ENCODE measurements around the gene ADGB.

DNA sequence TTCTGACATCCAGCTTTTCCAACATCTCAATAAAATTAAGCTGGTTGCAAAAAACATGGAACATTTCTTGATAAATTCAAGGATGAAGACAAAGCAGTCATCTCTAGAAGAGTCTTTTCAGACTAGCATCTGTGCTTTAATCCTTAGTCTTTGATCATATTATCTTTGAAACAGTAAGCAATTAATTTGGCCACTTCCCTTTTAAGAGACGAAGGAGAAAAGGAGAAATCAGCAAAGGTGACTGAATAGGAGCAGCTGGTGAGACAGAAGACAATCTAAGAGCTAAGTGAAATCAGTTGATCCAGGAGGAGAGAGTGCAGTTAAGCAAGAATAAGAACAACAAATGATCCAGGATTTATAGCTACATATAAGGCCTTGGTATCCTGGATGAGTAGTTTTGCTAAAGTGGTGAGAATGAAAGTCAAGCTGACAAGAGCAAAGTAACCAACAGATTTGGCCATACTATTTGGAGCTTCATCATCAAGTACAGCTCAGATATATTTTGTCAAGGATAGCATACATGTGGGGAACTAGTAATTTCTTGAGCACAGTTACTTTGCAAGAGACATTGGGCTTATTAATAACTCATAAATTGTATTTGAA is 215.5 kb downstream of the ADGB start:
- TF ChIP-seq CEBPB (IDR thresholded peaks at IDR 0.05; ENCODE audit: borderline replicate concordance, low read depth, low read length) (no peak), NR2F2 (IDR thresholded peaks at IDR 0.05; ENCODE audit: borderline replicate concordance, low read depth) (no peak), ZNF180 (CRISPR knock-in tag; IDR thresholded peaks at IDR 0.05; ENCODE audit: borderline replicate concordance, low read depth) (no peak), POLR2A (IDR thresholded peaks at IDR 0.05; ENCODE audit: insufficient read depth in 1 of 2, low read depth in 2 of 2, low read length in 2 of 2) (no peak), ATF7 (IDR thresholded peaks at IDR 0.05) (no peak), ATF7 (CRISPR knock-in tag; IDR thresholded peaks at IDR 0.05) (no peak), POLR2AphosphoS5 (IDR thresholded peaks at IDR 0.05; ENCODE audit: low read depth, low read length) (no peak), ZBTB1 (CRISPR knock-in tag; IDR thresholded peaks at IDR 0.05; ENCODE audit: borderline replicate concordance) (no peak), ZNF792 (CRISPR knock-in tag; IDR thresholded peaks at IDR 0.05) (no peak), MAFK (conservative IDR thresholded peaks at IDR 0.05 in 1 of 2, IDR thresholded peaks at IDR 0.05 in 1 of 2; ENCODE audit: low read length in 2 of 2) (no peak)
- TF ChIP-seq, protein P1, sequence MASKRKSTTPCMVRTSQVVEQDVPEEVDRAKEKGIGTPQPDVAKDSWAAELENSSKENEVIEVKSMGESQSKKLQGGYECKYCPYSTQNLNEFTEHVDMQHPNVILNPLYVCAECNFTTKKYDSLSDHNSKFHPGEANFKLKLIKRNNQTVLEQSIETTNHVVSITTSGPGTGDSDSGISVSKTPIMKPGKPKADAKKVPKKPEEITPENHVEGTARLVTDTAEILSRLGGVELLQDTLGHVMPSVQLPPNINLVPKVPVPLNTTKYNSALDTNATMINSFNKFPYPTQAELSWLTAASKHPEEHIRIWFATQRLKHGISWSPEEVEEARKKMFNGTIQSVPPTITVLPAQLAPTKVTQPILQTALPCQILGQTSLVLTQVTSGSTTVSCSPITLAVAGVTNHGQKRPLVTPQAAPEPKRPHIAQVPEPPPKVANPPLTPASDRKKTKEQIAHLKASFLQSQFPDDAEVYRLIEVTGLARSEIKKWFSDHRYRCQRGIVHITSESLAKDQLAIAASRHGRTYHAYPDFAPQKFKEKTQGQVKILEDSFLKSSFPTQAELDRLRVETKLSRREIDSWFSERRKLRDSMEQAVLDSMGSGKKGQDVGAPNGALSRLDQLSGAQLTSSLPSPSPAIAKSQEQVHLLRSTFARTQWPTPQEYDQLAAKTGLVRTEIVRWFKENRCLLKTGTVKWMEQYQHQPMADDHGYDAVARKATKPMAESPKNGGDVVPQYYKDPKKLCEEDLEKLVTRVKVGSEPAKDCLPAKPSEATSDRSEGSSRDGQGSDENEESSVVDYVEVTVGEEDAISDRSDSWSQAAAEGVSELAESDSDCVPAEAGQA (IDR thresholded peaks at IDR 0.05; ENCODE audit: low read depth): no peak
- TF ChIP-seq, protein P1 (CRISPR knock-in tag; IDR thresholded peaks at IDR 0.05; ENCODE audit: borderline replicate concordance): no peak
- TF ChIP-seq, protein P2, sequence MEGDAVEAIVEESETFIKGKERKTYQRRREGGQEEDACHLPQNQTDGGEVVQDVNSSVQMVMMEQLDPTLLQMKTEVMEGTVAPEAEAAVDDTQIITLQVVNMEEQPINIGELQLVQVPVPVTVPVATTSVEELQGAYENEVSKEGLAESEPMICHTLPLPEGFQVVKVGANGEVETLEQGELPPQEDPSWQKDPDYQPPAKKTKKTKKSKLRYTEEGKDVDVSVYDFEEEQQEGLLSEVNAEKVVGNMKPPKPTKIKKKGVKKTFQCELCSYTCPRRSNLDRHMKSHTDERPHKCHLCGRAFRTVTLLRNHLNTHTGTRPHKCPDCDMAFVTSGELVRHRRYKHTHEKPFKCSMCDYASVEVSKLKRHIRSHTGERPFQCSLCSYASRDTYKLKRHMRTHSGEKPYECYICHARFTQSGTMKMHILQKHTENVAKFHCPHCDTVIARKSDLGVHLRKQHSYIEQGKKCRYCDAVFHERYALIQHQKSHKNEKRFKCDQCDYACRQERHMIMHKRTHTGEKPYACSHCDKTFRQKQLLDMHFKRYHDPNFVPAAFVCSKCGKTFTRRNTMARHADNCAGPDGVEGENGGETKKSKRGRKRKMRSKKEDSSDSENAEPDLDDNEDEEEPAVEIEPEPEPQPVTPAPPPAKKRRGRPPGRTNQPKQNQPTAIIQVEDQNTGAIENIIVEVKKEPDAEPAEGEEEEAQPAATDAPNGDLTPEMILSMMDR (CRISPR knock-in tag; IDR thresholded peaks at IDR 0.05): no peak
- TF ChIP-seq, protein P3, sequence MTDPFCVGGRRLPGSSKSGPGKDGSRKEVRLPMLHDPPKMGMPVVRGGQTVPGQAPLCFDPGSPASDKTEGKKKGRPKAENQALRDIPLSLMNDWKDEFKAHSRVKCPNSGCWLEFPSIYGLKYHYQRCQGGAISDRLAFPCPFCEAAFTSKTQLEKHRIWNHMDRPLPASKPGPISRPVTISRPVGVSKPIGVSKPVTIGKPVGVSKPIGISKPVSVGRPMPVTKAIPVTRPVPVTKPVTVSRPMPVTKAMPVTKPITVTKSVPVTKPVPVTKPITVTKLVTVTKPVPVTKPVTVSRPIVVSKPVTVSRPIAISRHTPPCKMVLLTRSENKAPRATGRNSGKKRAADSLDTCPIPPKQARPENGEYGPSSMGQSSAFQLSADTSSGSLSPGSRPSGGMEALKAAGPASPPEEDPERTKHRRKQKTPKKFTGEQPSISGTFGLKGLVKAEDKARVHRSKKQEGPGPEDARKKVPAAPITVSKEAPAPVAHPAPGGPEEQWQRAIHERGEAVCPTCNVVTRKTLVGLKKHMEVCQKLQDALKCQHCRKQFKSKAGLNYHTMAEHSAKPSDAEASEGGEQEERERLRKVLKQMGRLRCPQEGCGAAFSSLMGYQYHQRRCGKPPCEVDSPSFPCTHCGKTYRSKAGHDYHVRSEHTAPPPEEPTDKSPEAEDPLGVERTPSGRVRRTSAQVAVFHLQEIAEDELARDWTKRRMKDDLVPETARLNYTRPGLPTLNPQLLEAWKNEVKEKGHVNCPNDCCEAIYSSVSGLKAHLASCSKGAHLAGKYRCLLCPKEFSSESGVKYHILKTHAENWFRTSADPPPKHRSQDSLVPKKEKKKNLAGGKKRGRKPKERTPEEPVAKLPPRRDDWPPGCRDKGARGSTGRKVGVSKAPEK (CRISPR knock-in tag; IDR thresholded peaks at IDR 0.05; ENCODE audit: borderline replicate concordance): no peak
- TF ChIP-seq, protein P4, sequence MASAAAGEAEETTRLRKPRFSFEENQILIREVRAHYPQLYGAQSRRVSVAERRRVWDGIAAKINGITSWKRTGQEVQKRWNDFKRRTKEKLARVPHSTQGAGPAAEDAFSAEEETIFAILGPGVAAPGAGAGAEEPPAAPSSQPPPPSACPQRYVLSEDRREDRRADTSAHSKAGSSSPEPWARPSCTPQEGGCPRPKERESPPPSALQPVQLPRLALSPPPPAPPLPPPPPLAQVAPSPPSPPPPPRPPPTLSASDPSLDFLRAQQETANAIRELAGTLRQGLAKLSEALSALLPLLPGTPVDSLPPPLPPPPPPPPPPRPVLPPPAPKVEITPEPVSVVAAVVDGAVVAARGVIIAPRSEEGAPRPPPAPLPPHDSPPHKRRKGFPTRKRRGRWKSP (CRISPR knock-in tag; IDR thresholded peaks at IDR 0.05): no peak
- TF ChIP-seq, protein P5, sequence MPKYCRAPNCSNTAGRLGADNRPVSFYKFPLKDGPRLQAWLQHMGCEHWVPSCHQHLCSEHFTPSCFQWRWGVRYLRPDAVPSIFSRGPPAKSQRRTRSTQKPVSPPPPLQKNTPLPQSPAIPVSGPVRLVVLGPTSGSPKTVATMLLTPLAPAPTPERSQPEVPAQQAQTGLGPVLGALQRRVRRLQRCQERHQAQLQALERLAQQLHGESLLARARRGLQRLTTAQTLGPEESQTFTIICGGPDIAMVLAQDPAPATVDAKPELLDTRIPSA (CRISPR knock-in tag; IDR thresholded peaks at IDR 0.05; ENCODE audit: borderline replicate concordance): no peak

Data from HepG2 (cell line).